Endothelial cell of umbilical vein (primary cell): Measurements from ENCODE around the gene BTG1. TPM values are rescaled to one million over a fixed set of nuclear protein-coding genes. Genes with fewer than 3 reads are reported as not detected.
A peak's percentile ranks its signal among the peaks of the same experiment; 100 is the strongest.

Experiments used
- BruUV-seq: library from RNA; stranded (reverse); fragments of 400-500 nt; replicated peaks from 2 replicates; lab custom pipeline; 2021; lab: Mats Ljungman, UMichigan
- CTCF ChIA-PET: fragments of 300-600, 350-600 bp; sonication (Branson Sonifier 250); formaldehyde crosslinking; loops from one replicate; lab custom pipeline; 2021; ENCODE audit warnings: antibody characterized with exemption, inconsistent platforms; lab: Charles Lee
- POLR2A ChIA-PET: fragments of 300-600, 350-600 bp; sonication (Branson Sonifier 250); formaldehyde crosslinking; loops from one replicate; lab custom pipeline; 2021; ENCODE audit warnings: antibody characterized with exemption, inconsistent platforms; lab: Charles Lee
- DNase-seq: peaks from one replicate; pipeline ENCODE4 v3.0.0-alpha.2; 2011; ENCODE audit warnings: low read depth, low spot score
- FAIRE-seq: peaks from 2 replicates; lab custom pipeline; 2011; peaks lifted over from hg19 to GRCh38; lab: Jason Lieb, UNC
- H2AFZ ChIP-seq: 2 replicates; pipeline ENCODE4 v1.6.0; 2012; ENCODE audit warnings: low read depth, low read length, control low read depth, inconsistent platforms
- H3K27ac ChIP-seq: 2 replicates; pipeline ENCODE4 v1.5.1; 2011; ENCODE audit warnings: low read depth, mild to moderate bottlenecking, control low read depth, low read length, moderate library complexity; ENCODE audit not compliant: insufficient read depth
- H3K27me3 ChIP-seq, 2 experiments: 2 replicates each; pipeline versions ENCODE4 v1.6.0 to v1.6.1; 2011; ENCODE audit warnings: low read length in 2 of 2, mixed read lengths in 1 of 2; ENCODE audit not compliant: control insufficient read depth in 2 of 2, insufficient read depth in 2 of 2
- H3K36me3 ChIP-seq, 2 experiments: 2 replicates in 1 of 2; 3 replicates in 1 of 2; pipeline ENCODE4 v1.5.1; 2011; ENCODE audit warnings: low read length in 2 of 2, mild to moderate bottlenecking in 1 of 2, moderate library complexity in 1 of 2; ENCODE audit not compliant: control insufficient read depth in 2 of 2, insufficient read depth in 2 of 2; ENCODE audit errors: extremely low read depth in 1 of 2
- H3K4me1 ChIP-seq: 3 replicates; pipeline ENCODE4 v1.5.1; 2011; ENCODE audit warnings: mild to moderate bottlenecking, low read length; ENCODE audit not compliant: control insufficient read depth, insufficient read depth; ENCODE audit errors: extremely low read depth
- H3K4me2 ChIP-seq: 2 replicates; pipeline ENCODE4 v1.6.1; 2011; ENCODE audit warnings: low read length, control low read depth, mixed read lengths; ENCODE audit not compliant: insufficient read depth
- H3K4me3 ChIP-seq, 3 experiments: fragments of 200-600 bp in 1 of 3; sonication (generic), shearing (Covaris generic) in 1 of 3; replicated peaks in 1 of 3; 2 replicates each; pipeline ENCODE4 v1.5.1; 2011 to 2016; ENCODE audit warnings: control low read depth in 3 of 3, low read length in 3 of 3, mild to moderate bottlenecking in 2 of 3, inconsistent platforms in 1 of 3, low read depth in 1 of 3, moderate library complexity in 1 of 3; ENCODE audit not compliant: insufficient read depth in 1 of 3
- H3K79me2 ChIP-seq: 2 replicates; pipeline ENCODE4 v1.6.0; 2012; ENCODE audit warnings: low read length, inconsistent platforms; ENCODE audit not compliant: control insufficient read depth, insufficient read depth
- H3K9ac ChIP-seq: replicated peaks from 2 replicates; pipeline ENCODE3; 2011; ENCODE audit warnings: low read length, control low read depth; ENCODE audit not compliant: insufficient read depth; ENCODE audit errors: extremely low read depth
- H3K9me1 ChIP-seq: replicated peaks from 3 replicates; pipeline ENCODE4 v1.6.0; 2011; ENCODE audit warnings: mild to moderate bottlenecking, low read length; ENCODE audit not compliant: control insufficient read depth, insufficient read depth; ENCODE audit errors: extremely low read depth
- H3K9me3 ChIP-seq: replicated peaks from 2 replicates; pipeline ENCODE4 v1.5.1; 2012; ENCODE audit warnings: low read length, inconsistent platforms; ENCODE audit not compliant: control insufficient read depth, insufficient read depth
- H4K20me1 ChIP-seq: replicated peaks from 2 replicates; pipeline ENCODE3; 2011; ENCODE audit warnings: mild to moderate bottlenecking, low read length; ENCODE audit not compliant: control insufficient read depth, insufficient read depth; ENCODE audit errors: extremely low read depth
- CTCF ChIP-seq, 2 donors: IDR thresholded peaks; 1 replicate in 1 of 2; 2 replicates in 1 of 2; pipeline ENCODE4 v1.5.1; 2011; ENCODE audit warnings: low read length in 2 of 2, mild to moderate bottlenecking in 2 of 2, moderate library complexity in 2 of 2, control low read depth in 1 of 2, inconsistent platforms in 1 of 2, low read depth in 1 of 2; ENCODE audit not compliant: insufficient read depth in 1 of 2; ENCODE audit errors: extremely low read depth in 1 of 2
- JUN ChIP-seq: IDR thresholded peaks from 2 replicates; pipeline ENCODE4 v1.6.1; 2011; ENCODE audit warnings: borderline replicate concordance, low read depth; ENCODE audit not compliant: insufficient read length, insufficient read depth
- POLR2A ChIP-seq: IDR thresholded peaks from 2 replicates; pipeline ENCODE4 v1.6.1; 2012; ENCODE audit warnings: low read depth, mild to moderate bottlenecking, control low read depth, low read length
- POLR2AphosphoS5 ChIP-seq: IDR thresholded peaks from 2 replicates; pipeline ENCODE4 v1.6.1; 2012; ENCODE audit warnings: low read depth, mild to moderate bottlenecking, control low read depth, low read length, moderate library complexity; ENCODE audit not compliant: insufficient read depth
- dilution Hi-C: fragments of 300-500 bp; cut with MboI; formaldehyde crosslinking; loops from one replicate; pipeline ENCODE4 v1.15.0; 2019; ENCODE audit warnings: low sequenced_read_pairs; ENCODE audit not compliant: extremely low pct_ligation_motif_present
- intact Hi-C: fragments of 100-400 bp; cut with micrococcal nuclease; formaldehyde crosslinking; loops from one replicate; pipeline ENCODE4 v1.10.0; 2022
- polyA plus RNA-seq, 4 experiments: library from polyadenylated mRNA; depleted of rRNA in 3 of 4; stranded (reverse) in 3 of 4; unstranded in 1 of 4; fragments of >200 nt; gene quantifications; 2 replicates each; pipeline versions ENCODE4 v1.2.1 to v1.2.3, GENCODE V29; 2011 to 2012; ENCODE audit warnings: missing spikeins in 1 of 4
- total RNA-seq: library from RNA; stranded (reverse); gene quantifications from 2 replicates; pipeline ENCODE4 v1.2.3, GENCODE V29; 2021

Gene BTG1
- total and polyA plus RNA-seq, 2 donors (not counting 3 experiments of a cell fraction or from before 2014, with no cell fraction given) = 42.8 to 104 TPM

GRCh38 chr12:92138144-92138543 lies 7.5 kb downstream of the BTG1 start:
- H3K36me3 ChIP-seq = peaks cover 0 to 8% of the 10 kb centered on the region in 2 experiments
- POLR2A ChIA-PET = no interaction called here
- peak overlapping the region in 1 of 3 experiments; percentile 12 for H3K4me3 ChIP-seq
- H3K4me1 ChIP-seq = peaks cover 67% of the 10 kb centered on the region
- H3K9me1 ChIP-seq = no peaks in the 10 kb centered on the region
- CTCF ChIA-PET = interaction anchor here (0.9 to 2.8 kb wide), 4 partner anchors 151 to 756 kb away, joined by 3 to 28 read pairs (median 14); no protein-coding TSS in a partner anchor
- no peak overlapping the region for H3K27ac ChIP-seq
- FAIRE-seq (no peak), DNase-seq (peak; percentile 24)
- no peak overlapping the region for H3K9ac ChIP-seq
- no peak overlapping the region for H2AFZ ChIP-seq
- H4K20me1 ChIP-seq = peaks cover 2% of the 10 kb centered on the region
- no peaks in the 10 kb centered on the region for H3K27me3 ChIP-seq
- BruUV-seq = no TSS peak
- H3K9me3 ChIP-seq = no peaks in the 10 kb centered on the region
- intact Hi-C loops = no loop called here
- TF ChIP-seq POLR2AphosphoS5 = no peak
- no peak for TF ChIP-seq POLR2A
- no peak for TF ChIP-seq JUN
- no peak for TF ChIP-seq CTCF (IDR thresholded peaks at IDR 0.05; ENCODE audit: extremely low read depth in 1 of 2, insufficient read depth in 1 of 2, low read depth in 1 of 2, low read length in 2 of 2)
- dilution Hi-C loops = no loop called here
- H3K79me2 ChIP-seq = peaks cover 95% of the 10 kb centered on the region
- H3K4me2 ChIP-seq = peak overlapping the region; percentile 96
